T-helper 22 cell (primary cell): ENCODE results near the gene FAM131C.
"Not testable (repeated sequence)": the region's sequence is repeated elsewhere in the genome, so short reads cannot be mapped to it uniquely, and the experiment has no call there.

Experiments used
- DNase-seq: peaks from one replicate; pipeline ENCODE4 v3.0.0-alpha.2; 2020; ENCODE audit warnings: low read depth

The FAM131C gene

GRCh38 chr1:16033103-16033632 is 40.3 kb downstream of the FAM131C start:
- DNase-seq: not testable (repeated sequence)

- no peak for DNase-seq
These were observed 40.9 kb downstream of the FAM131C start for GRCh38 chr1:16032388-16033102.

- no peak for DNase-seq
These were observed 41.9 kb downstream of the FAM131C start for GRCh38 chr1:16031551-16031950.

- no peak for DNase-seq
These were observed 44.2 kb downstream of the FAM131C start for GRCh38 chr1:16029288-16029687.

GRCh38 chr1:16029003-16029268 is 44.5 kb downstream of the FAM131C start:
- not testable (repeated sequence) for DNase-seq

- no peak for DNase-seq
These were observed 45.0 kb downstream of the FAM131C start for GRCh38 chr1:16028237-16029002.

GRCh38 chr1:16026723-16027484 is 46.5 kb downstream of the FAM131C start:
- DNase-seq: peak; percentile 8

GRCh38 chr1:16026302-16026701 is 47.1 kb downstream of the FAM131C start:
- not testable (repeated sequence) for DNase-seq

GRCh38 chr1:16023050-16023653 is 50.3 kb downstream of the FAM131C start:
- no peak for DNase-seq

- DNase-seq: no peak
These were observed 51.1 kb downstream of the FAM131C start for GRCh38 chr1:16022393-16022792.

GRCh38 chr1:16021681-16022080 is 51.8 kb downstream of the FAM131C start, which contains the start of gene CLCNKA:
Gene CLCNKA, plus strand, starts transcription at chr1:16022036. Its CDS starts 584 bp downstream, at chr1:16022620.
- DNase-seq: no peak

GRCh38 chr1:16020878-16021277 is 52.6 kb downstream of the FAM131C start:
- DNase-seq: not testable (repeated sequence)

GRCh38 chr1:16020325-16020724 is 53.1 kb downstream of the FAM131C start:
- no peak for DNase-seq

- no peak for DNase-seq
These were observed 53.7 kb downstream of the FAM131C start for GRCh38 chr1:16019644-16020277.

- no peak for DNase-seq
These were observed 54.5 kb downstream of the FAM131C start for GRCh38 chr1:16018749-16019643.

- DNase-seq: no peak
These were observed 55.1 kb downstream of the FAM131C start for GRCh38 chr1:16018308-16018707.

- no peak for DNase-seq
These were observed 55.8 kb downstream of the FAM131C start, which contains the start of gene HSPB7 for GRCh38 chr1:16017461-16018303. Gene HSPB7, minus strand, starts transcription at chr1:16018043. Its CDS starts 80 bp downstream, at chr1:16017963.

GRCh38 chr1:16017076-16017460 is 56.4 kb downstream of the FAM131C start:
- no peak for DNase-seq
